Upper lobe of left lung (tissue), 6 donors: Measurements from ENCODE around the gene BSN. TPM values are rescaled to one million over a fixed set of nuclear protein-coding genes. Genes with fewer than 3 reads are reported as not detected.

Source experiments
- ATAC-seq, 2 donors: fragments of 200-7000 bp; cut with Tn5 transposase; one replicate each; pipeline ENCODE4 v1.9.1; 2022; ENCODE audit warnings: mild to moderate bottlenecking in 2 of 2, moderate library complexity in 2 of 2; ENCODE audit not compliant: low FRiP score in 2 of 2
- DNase-seq, 2 donors: peaks; one replicate each; pipeline ENCODE4 v3.0.0-alpha.2; 2019 to 2020
- H3K27ac ChIP-seq, 4 donors: fragments of 200-600 bp; sonication (generic); one replicate each; pipeline ENCODE4 v1.5.1; 2016 to 2019
- H3K27me3 ChIP-seq, 4 donors: fragments of 200-600 bp; sonication (generic); one replicate each; pipeline ENCODE4 v1.5.1; 2017 to 2019
- H3K36me3 ChIP-seq, 4 donors: fragments of 200-600 bp; sonication (generic); one replicate each; pipeline ENCODE4 v1.5.1; 2016 to 2019
- H3K4me1 ChIP-seq, 4 donors: fragments of 200-600 bp; sonication (generic); one replicate each; pipeline ENCODE4 v1.5.1; 2018 to 2019
- H3K4me3 ChIP-seq, 4 donors: fragments of 200-600 bp; sonication (generic); one replicate each; pipeline ENCODE4 v1.5.1; 2017 to 2019; ENCODE audit warnings: mild to moderate bottlenecking in 2 of 4, moderate library complexity in 1 of 4
- H3K9me3 ChIP-seq, 4 donors: fragments of 200-600 bp; sonication (generic); one replicate each; pipeline ENCODE4 v1.5.1; 2018 to 2019
- EP300 ChIP-seq, 4 donors: sonication (generic); formaldehyde crosslinking; IDR thresholded peaks; one replicate each; pipeline ENCODE4 v1.5.1; 2017; ENCODE audit warnings: antibody characterized with exemption in 4 of 4, control low read depth in 2 of 4
- POLR2A ChIP-seq, 4 donors: fragments of 450-650 bp; IDR thresholded peaks; one replicate each; pipeline ENCODE4 v1.5.1; 2016 to 2017; ENCODE audit warnings: antibody characterized with exemption in 4 of 4, mild to moderate bottlenecking in 2 of 4
- POLR2AphosphoS5 ChIP-seq, 2 donors: sonication (generic); formaldehyde crosslinking; IDR thresholded peaks; one replicate each; pipeline ENCODE4 v1.5.1; 2017; ENCODE audit warnings: antibody characterized with exemption in 2 of 2
- WGBS, 2 donors: methylation state at CpG; one replicate each; pipeline ENCODE4 v1.1.5; 2017 to 2018; 5-methylcytosine and 5-hydroxymethylcytosine counted together
- total RNA-seq, 6 donors: library from RNA; depleted of rRNA in 4 of 6; stranded (reverse); fragments of >200 nt in 4 of 6; gene quantifications; one replicate each; pipeline versions ENCODE4 v1.1.0 to v1.2.1, GENCODE V29; 2016 to 2021
- TF ChIP-seq, protein P1 (sequence below), 6 experiments: fragments of 450-650 bp in 4 of 6; fragments of 200-600 bp in 2 of 6; sonication (generic) in 2 of 6; IDR thresholded peaks; one replicate each; pipeline ENCODE4 v1.5.1; 2016 to 2019; ENCODE audit warnings: antibody characterized with exemption in 6 of 6
- donor health status: DM: no; HTN: no; CAD: no; lungs with moderate emphysema.
- donor health status: DM: no; HTN: yes; CAD: no; lungs with severe emphysema.

Gene BSN
- total RNA-seq, 6 donors from 2014 or later, result 0.39 to 1.1 (median 0.72) TPM

DNA sequence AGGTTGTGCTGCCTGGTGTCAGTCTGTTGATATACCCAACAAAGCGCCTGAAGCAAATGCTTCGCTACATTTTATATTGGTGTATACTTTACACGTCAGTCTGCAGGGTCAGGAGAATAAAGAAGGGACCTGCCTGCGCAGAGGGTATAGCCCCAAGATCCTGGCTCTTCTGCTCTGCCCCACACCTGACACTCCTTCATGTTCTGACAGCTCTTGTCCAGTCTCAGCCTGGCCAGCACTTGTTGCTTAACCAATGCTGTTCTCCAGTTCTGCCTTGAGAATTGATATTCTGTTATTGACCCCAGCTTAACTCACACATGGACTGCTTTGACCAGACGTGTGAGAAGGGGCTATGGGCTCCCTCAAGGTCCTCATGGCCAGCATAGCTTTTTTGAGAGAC, 35.8 kb upstream of the BSN start:
- TF ChIP-seq POLR2AphosphoS5 (IDR thresholded peaks at IDR 0.05), result no peak
- Histone ChIP-seq H3K27ac (peak overlapping the region in 1 of 4 donors; percentile 30), H3K9me3 (no peaks in the 10 kb centered on the region), H3K36me3 (peaks cover 0 to 42% (median 6%) of the 10 kb centered on the region in 4 donors), H3K27me3 (no peaks in the 10 kb centered on the region), H3K4me3 (no peak overlapping the region), H3K4me1 (peaks cover 0 to 21% (median 11%) of the 10 kb centered on the region in 4 donors)
- ATAC-seq (no peak), DNase-seq (no peak)
- 95 to 96% methylated on average over 5 of the region's 5 CpGs for WGBS, 2 donors

DNA sequence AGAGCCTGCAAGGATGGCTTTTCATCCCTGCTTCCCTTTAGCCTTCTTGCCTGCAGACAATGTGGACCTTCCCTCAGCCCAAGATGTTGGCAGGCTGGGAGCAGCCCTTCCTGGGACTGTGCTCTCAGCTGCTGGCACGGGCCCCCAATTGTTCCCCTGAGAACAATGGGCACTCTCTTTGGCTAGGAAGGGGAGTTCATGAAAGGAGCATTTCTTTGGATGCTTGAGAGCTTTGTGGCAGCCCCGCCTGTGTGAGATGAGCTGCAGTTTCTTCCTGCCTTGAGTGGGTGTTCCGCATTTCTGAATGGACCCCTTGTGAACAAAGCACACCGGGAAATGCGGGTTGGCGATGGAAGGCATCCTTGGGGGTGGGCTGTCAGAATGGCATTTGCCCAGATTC, 35.0 kb upstream of the BSN start:
- Histone ChIP-seq H3K27ac (peak overlapping the region in 1 of 4 donors; percentile 23), H3K4me1 (peaks cover 0 to 27% (median 11%) of the 10 kb centered on the region in 4 donors), H3K36me3 (peaks cover 0 to 35% (median 5%) of the 10 kb centered on the region in 4 donors), H3K27me3 (no peaks in the 10 kb centered on the region), H3K4me3 (no peak overlapping the region), H3K9me3 (no peaks in the 10 kb centered on the region)
- DNase-seq (no peak), ATAC-seq (no peak)
- TF ChIP-seq POLR2AphosphoS5 (IDR thresholded peaks at IDR 0.05) (no peak), EP300 (IDR thresholded peaks at IDR 0.05) (no peak), POLR2A (IDR thresholded peaks at IDR 0.05) (no peak)
- TF ChIP-seq, protein P1, sequence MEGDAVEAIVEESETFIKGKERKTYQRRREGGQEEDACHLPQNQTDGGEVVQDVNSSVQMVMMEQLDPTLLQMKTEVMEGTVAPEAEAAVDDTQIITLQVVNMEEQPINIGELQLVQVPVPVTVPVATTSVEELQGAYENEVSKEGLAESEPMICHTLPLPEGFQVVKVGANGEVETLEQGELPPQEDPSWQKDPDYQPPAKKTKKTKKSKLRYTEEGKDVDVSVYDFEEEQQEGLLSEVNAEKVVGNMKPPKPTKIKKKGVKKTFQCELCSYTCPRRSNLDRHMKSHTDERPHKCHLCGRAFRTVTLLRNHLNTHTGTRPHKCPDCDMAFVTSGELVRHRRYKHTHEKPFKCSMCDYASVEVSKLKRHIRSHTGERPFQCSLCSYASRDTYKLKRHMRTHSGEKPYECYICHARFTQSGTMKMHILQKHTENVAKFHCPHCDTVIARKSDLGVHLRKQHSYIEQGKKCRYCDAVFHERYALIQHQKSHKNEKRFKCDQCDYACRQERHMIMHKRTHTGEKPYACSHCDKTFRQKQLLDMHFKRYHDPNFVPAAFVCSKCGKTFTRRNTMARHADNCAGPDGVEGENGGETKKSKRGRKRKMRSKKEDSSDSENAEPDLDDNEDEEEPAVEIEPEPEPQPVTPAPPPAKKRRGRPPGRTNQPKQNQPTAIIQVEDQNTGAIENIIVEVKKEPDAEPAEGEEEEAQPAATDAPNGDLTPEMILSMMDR (IDR thresholded peaks at IDR 0.05), result no peak
- WGBS, 2 donors, result 58 to 78% methylated on average over 5 to 6 of the region's 6 CpGs

DNA sequence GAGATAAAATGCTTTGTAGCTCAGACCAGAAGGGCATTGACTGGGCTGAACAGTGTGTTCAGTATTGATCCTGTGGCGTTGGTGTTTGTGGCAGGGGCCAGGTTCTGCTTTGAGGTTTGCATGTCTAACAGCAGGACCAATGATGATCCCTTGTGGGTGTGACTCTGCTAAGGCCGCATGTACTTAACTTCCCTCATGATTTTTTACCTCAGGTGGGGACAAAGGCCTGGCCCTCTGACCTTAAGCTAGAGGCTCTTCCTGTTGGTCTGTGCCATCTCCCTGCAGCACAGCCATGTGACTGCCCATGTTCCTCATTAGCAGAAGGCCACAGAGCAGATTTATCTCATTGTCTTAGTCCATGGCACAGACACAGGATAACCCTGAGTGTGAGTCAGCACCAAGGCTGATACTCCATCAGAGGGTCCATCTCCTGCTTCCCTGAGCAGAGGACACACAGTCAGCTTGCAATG, 34.3 kb upstream of the BSN start:
- Histone ChIP-seq H3K27me3 (no peaks in the 10 kb centered on the region), H3K9me3 (no peaks in the 10 kb centered on the region), H3K4me1 (peaks cover 6 to 27% (median 11%) of the 10 kb centered on the region in 4 donors), H3K27ac (peak overlapping the region in 1 of 4 donors; percentile 23), H3K36me3 (peaks cover 0 to 36% (median 5%) of the 10 kb centered on the region in 4 donors), H3K4me3 (no peak overlapping the region)
- WGBS, 2 donors, result 67 to 82% methylated on average over 1 to 2 of the region's 2 CpGs
- ATAC-seq (peak; percentile 21 to 27), DNase-seq (peak in 1 of 2 donors; percentile 37)
- TF ChIP-seq POLR2A (IDR thresholded peaks at IDR 0.05) (no peak), POLR2AphosphoS5 (IDR thresholded peaks at IDR 0.05) (no peak), EP300 (IDR thresholded peaks at IDR 0.05) (no peak)
- TF ChIP-seq, protein P1 (IDR thresholded peaks at IDR 0.05), result no peak

DNA sequence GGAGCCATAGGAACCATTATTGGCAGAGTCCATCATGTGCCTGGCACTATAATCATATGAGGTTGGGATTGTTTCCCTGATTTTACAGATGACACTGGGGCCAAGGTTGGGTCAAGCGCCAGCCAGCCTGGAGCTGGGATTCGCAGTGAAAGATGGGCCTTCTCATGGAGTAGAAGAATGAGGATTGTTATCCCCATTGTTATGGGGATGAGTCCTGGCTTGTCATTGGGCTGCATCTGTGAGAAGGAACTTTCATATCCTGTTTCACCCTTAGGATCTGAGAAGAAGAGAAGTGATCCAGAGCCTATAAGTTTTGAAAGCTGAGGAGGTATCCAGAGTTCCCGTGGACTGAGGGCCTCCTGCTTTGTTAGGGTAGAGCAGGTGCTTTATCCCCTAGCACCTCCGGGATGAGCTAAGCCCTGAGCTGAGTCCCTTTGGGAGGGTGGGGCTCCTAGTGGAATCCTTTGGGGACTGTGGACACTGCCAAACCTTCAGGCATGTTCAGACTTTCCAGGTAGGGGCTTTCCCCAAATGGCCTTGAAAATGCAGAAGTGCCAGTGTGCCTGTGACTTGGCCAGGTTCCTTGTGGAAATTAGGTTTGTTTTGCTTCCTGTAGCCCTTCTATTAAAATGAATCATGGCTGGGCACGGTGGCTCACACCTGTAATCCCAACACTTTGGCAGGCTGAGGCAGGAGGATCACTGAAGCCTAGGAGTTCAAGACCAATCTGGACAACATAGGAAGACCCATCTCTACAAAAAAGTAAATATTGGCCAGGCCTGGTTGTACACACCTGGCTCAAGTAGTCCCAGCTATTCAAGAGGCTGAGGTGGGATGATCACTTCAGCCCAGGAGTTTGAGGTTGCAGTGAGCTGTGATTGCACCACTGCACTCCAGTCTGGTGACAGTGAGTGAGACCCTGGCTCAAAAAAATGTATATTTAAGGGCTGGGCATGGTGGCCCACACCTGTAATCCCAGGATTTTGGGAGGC, 30.2 kb upstream of the BSN start:
- Histone ChIP-seq H3K4me1 (peaks cover 6 to 21% (median 10%) of the 10 kb centered on the region in 4 donors), H3K27ac (peak overlapping the region in 1 of 4 donors; percentile 0), H3K9me3 (no peaks in the 10 kb centered on the region), H3K4me3 (no peak overlapping the region), H3K27me3 (no peaks in the 10 kb centered on the region), H3K36me3 (peaks cover 0 to 7% (median 1%) of the 10 kb centered on the region in 4 donors)
- 72 to 91% methylated on average over 4 to 5 of the region's 5 CpGs for WGBS, 2 donors
- ATAC-seq, result no peak
- peak in 1 of 2 donors; percentile 32 for DNase-seq
- TF ChIP-seq, protein P1 (IDR thresholded peaks at IDR 0.05), result no peak
- TF ChIP-seq EP300 (IDR thresholded peaks at IDR 0.05) (no peak), POLR2AphosphoS5 (IDR thresholded peaks at IDR 0.05) (no peak), POLR2A (IDR thresholded peaks at IDR 0.05) (no peak)

DNA sequence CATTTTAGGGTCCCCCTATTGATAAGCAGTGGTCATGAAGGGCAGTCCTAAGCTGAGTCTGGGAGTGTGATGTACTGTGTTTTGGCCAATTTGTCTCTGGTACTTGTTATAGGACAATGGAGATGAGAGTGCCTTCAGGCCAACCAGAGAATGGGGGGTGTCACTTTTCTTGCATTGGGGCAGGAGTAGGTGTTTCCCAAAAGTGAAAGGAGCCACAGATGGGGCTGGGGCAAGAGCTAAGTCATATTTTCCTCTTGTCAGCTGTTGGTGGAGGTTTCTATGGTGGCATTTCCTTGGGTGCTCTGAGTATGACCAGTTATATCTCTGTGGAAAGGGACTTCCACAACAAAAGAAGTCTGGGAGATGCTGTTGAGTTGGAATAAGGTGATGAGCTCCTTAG, 24.7 kb upstream of the BSN start:
- Histone ChIP-seq H3K27me3 (no peaks in the 10 kb centered on the region), H3K27ac (peak overlapping the region in 1 of 4 donors; percentile 34), H3K9me3 (no peaks in the 10 kb centered on the region), H3K36me3 (peaks cover 7 to 41% (median 31%) of the 10 kb centered on the region in 4 donors), H3K4me1 (peaks cover 0 to 4% (median 2%) of the 10 kb centered on the region in 4 donors), H3K4me3 (no peak overlapping the region)
- ATAC-seq, result no peak
- TF ChIP-seq POLR2A (IDR thresholded peaks at IDR 0.05), result no peak
- TF ChIP-seq EP300 (IDR thresholded peaks at IDR 0.05), result no peak
- TF ChIP-seq, protein P1 (IDR thresholded peaks at IDR 0.05), result no peak
- no peak for TF ChIP-seq POLR2AphosphoS5 (IDR thresholded peaks at IDR 0.05)
- DNase-seq, result no peak
